ENCODE results near the gene HDAC10. TPM values are rescaled to one million over a fixed set of nuclear protein-coding genes. Genes with fewer than 3 reads are reported as not detected.

HDAC10 gene
- total and polyA plus RNA-seq, 3 donors from 2014 or later = 13.5 to 33.1 (median 32.1) TPM

DNA sequence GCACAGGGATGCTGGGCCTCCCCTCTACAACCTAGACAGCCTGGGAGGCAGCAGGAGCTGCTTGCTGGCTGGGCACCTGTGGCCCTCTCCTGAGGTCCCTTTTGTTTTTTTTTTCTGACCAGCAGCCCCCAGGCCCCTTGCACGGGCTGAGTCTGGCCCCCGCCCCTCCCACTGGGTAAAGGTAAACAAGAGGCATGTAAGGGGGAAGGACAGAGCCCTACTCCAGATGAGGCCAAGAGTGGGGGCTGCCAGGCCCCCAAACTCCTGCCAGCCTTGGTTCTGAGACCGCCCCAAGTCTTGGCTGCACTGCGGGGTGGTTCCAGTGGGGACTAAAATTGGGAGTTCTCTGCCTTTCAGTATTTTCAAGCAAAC lies 47.2 kb upstream of the HDAC10 start:
- TF ChIP-seq, protein P1, sequence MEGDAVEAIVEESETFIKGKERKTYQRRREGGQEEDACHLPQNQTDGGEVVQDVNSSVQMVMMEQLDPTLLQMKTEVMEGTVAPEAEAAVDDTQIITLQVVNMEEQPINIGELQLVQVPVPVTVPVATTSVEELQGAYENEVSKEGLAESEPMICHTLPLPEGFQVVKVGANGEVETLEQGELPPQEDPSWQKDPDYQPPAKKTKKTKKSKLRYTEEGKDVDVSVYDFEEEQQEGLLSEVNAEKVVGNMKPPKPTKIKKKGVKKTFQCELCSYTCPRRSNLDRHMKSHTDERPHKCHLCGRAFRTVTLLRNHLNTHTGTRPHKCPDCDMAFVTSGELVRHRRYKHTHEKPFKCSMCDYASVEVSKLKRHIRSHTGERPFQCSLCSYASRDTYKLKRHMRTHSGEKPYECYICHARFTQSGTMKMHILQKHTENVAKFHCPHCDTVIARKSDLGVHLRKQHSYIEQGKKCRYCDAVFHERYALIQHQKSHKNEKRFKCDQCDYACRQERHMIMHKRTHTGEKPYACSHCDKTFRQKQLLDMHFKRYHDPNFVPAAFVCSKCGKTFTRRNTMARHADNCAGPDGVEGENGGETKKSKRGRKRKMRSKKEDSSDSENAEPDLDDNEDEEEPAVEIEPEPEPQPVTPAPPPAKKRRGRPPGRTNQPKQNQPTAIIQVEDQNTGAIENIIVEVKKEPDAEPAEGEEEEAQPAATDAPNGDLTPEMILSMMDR (IDR thresholded peaks at IDR 0.05) = no peak
- TF ChIP-seq POLR2A (IDR thresholded peaks at IDR 0.05) = no peak
- Histone ChIP-seq H3K4me3 (no peak overlapping the region), H3K27ac (no peak overlapping the region), H3K36me3 (ENCODE audit: low read depth, missing control alignments) (no peaks in the 10 kb centered on the region), H3K4me1 (peaks cover 80% of the 10 kb centered on the region), H3K9me3 (no peaks in the 10 kb centered on the region), H3K27me3 (no peaks in the 10 kb centered on the region)
- DNase-seq = no peak
- intact Hi-C loops (cut with DNase I; ENCODE audit: low total_unique reads) = no loop called here
- 96 to 97% methylated on average over 2 to 4 of the region's 4 CpGs for WGBS, 2 donors

DNA sequence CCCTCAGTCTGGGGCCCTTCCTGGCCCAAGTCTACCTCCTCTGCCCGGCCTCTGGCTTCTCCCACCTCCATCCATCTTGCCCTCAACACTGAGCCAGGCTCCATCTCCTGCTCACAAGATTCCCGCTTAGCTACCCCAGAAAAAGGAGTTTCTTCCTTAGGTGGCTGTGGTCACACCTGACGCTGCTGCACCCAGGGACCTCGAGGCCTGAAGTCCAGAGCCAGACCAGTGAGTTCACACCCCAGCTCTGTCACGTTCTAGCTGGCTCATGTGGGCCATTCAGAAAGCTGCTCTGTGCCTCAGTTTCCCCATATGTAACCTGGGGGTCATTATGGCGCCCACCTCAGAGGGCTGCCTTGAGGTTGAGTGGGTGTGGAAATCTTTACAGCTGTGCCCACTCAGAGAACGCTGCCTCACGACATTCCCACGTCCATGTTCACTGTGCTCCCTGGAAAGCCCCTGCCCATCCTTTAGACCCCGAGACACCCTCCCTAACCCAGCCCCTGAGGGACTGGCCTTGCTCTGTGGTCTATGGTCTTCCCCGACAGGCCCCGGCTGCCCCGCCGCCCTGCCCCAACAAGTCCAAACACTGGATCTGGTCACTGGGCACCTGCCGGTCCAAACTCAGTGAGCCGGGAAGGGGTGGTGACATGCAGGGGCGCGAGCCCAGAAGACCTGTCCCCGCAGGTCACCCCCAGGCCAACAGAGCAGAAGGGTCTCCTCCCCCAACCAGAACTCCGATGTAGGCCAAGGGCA lies 46.6 kb upstream of the HDAC10 start:
- no peak for DNase-seq
- WGBS, 2 donors = 84 to 87% methylated on average over 13 to 20 of the region's 20 CpGs
- intact Hi-C loops (cut with DNase I; ENCODE audit: low total_unique reads) = no loop called here
- no peak overlapping the region for H3K4me3 ChIP-seq
- no peaks in the 10 kb centered on the region for H3K27me3 ChIP-seq
- H3K27ac ChIP-seq = no peak overlapping the region
- H3K4me1 ChIP-seq = peaks cover 81% of the 10 kb centered on the region
- no peaks in the 10 kb centered on the region for H3K9me3 ChIP-seq
- TF ChIP-seq POLR2A (IDR thresholded peaks at IDR 0.05) = no peak
- TF ChIP-seq, protein P1 (IDR thresholded peaks at IDR 0.05) = no peak
- H3K36me3 ChIP-seq (ENCODE audit: low read depth, missing control alignments) = no peaks in the 10 kb centered on the region

DNA sequence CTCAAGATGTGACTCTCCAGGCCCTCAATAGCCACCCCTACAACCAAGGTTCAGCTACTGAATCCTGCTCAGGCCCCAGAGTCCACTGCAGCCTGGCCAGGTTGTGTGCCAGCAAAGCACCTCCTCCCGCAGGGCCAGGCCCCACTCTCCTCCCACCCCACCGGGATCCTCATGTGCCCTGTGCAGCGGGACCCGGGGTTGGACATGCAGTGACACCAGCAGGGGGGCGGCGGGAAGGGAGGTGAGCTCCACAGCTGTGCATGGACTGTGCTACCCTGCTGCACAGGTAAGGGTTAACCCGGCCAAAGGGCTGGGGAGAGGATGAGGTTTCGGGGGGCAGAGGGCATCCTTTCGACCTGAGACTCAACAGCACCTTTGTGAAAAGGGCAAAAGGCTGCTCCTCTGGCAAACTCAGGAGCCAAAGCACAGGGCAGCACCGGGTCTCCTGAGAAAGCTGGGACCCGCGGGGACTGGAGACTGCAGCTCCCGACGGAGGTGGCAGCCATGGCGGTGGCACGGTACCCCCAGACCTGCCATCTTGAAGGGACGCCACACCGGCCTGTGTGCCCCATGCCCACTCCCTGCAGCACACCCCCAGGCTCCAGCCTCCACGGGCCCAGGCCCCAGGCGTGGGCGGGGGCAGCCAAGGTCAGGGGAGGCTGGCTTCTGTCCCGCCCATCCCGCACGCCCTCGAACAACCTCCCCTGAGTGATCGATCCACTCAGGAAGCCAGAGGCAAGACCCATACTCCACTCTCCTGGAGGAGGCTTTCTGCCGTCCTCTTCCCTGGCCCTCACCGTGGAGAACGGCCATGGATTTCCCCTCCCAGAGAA lies 45.8 kb upstream of the HDAC10 start:
- intact Hi-C loops (cut with DNase I; ENCODE audit: low total_unique reads) = no loop called here
- TF ChIP-seq, protein P1 (IDR thresholded peaks at IDR 0.05) = no peak
- no peak for TF ChIP-seq POLR2A (IDR thresholded peaks at IDR 0.05)
- no peak overlapping the region for H3K4me3 ChIP-seq
- no peaks in the 10 kb centered on the region for H3K9me3 ChIP-seq
- no peaks in the 10 kb centered on the region for H3K27me3 ChIP-seq
- H3K36me3 ChIP-seq (ENCODE audit: low read depth, missing control alignments) = no peaks in the 10 kb centered on the region
- WGBS, 2 donors = 57 to 69% methylated on average over 18 to 29 of the region's 29 CpGs
- peaks cover 78% of the 10 kb centered on the region for H3K4me1 ChIP-seq
- no peak overlapping the region for H3K27ac ChIP-seq
- DNase-seq = no peak

DNA sequence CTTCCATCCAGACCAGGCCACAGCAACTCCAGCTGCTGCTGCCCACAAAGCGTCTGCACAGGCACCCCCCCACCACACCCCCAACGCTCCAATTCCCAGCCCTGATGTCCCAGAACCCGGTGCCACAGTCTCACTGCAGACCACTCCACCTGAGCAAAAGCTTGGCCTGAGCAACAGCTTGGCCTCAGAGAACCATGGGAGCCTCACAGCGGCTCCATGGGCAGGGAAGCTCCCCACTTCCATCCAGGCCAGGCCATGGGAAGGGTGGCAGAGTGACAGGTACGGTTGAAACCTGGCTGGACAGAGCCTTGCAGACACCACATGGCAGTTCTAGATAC lies 43.2 kb upstream of the HDAC10 start:
- H3K27me3 ChIP-seq = no peaks in the 10 kb centered on the region
- 58% methylated on average over 5 of the region's 5 CpGs; no CpG with 5 or more reads in 1 of the 2 donors for WGBS, 2 donors
- no peaks in the 10 kb centered on the region for H3K9me3 ChIP-seq
- no peaks in the 10 kb centered on the region for H3K36me3 ChIP-seq (ENCODE audit: low read depth, missing control alignments)
- no peak for DNase-seq
- H3K4me3 ChIP-seq = no peak overlapping the region
- H3K27ac ChIP-seq = peak overlapping the region; percentile 59 to 72
- H3K4me1 ChIP-seq = peaks cover 61% of the 10 kb centered on the region
- intact Hi-C loops (cut with DNase I; ENCODE audit: low total_unique reads) = no loop called here
- no peak for TF ChIP-seq POLR2A (IDR thresholded peaks at IDR 0.05)
- TF ChIP-seq, protein P1 (IDR thresholded peaks at IDR 0.05) = no peak
